Occipital lobe (tissue), 3 donors: ENCODE measurements around the gene GCSH. TPM values are rescaled to one million over a fixed set of nuclear protein-coding genes. Genes with fewer than 3 reads are reported as not detected.
A peak's percentile ranks its signal among the peaks of the same experiment; 100 is the strongest.

Experiments used
- DNase-seq: peaks from one replicate; lab custom pipeline; 2025; lab: John Stamatoyannopoulos, UW
- small RNA-seq: library from RNA; depleted of rRNA; stranded (forward); fragments of <200 nt; gene quantifications from one replicate; pipeline ENCODE3, GENCODE V24; 2014
- total RNA-seq: library from RNA; depleted of rRNA; stranded (reverse); fragments of >200 nt; gene quantifications from one replicate; pipeline ENCODE4 v1.2.3, GENCODE V29; 2014

The GCSH gene
- total RNA-seq, 1 donor from 2014 or later: 18.2 TPM

- DNase-seq: no peak
These were observed 42.4 kb downstream of the GCSH start for GRCh38 chr16:81053761-81054160.

DNA sequence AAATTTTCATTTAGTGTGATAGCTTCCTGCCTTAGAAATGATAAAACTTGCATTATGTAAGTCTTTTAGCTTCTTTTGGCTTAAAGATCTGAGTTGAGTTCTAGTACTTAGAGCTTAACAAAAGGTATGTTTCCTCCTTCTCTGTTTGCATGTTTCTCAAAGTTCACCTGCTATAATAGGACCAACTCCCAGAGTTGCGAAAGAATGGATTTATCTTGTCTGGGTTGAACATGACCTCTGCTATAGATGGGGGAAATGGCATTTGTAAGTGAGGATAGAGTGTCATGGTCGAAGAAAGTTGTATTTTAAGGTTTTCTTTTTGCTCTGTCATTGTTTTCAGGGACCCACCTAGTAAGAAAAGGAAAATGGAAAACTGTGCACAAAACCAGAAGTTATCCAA is 53.4 kb downstream of the GCSH start:
- no peak for DNase-seq

DNA sequence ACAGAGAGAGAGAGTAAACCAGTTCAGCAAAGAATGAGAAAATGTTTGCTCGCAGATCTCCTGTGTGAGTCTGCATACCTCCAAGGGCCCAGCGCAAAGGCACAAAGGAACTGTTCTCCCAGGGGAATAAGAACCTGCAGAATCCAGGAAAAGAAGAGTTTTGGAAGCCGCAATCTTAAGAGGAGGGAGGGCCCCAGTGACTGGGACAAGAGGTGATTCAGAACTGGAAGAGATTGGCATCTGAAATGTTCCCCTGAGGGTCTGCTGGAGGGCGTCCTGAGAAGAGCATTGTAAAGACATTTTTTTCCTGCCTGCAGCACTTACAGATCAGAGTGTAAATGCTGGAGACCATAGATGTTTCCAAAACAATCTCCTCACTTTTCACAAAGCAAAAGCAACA is 54.5 kb downstream of the GCSH start:
- no peak for DNase-seq

GRCh38 chr16:81040842-81041241 is 55.4 kb downstream of the GCSH start:
- no peak for DNase-seq

- no peak for DNase-seq
These were observed 56.1 kb downstream of the GCSH start for GRCh38 chr16:81040131-81040530.

- no peak for DNase-seq
These were observed 59.3 kb downstream of the GCSH start for GRCh38 chr16:81036751-81037350.

DNA sequence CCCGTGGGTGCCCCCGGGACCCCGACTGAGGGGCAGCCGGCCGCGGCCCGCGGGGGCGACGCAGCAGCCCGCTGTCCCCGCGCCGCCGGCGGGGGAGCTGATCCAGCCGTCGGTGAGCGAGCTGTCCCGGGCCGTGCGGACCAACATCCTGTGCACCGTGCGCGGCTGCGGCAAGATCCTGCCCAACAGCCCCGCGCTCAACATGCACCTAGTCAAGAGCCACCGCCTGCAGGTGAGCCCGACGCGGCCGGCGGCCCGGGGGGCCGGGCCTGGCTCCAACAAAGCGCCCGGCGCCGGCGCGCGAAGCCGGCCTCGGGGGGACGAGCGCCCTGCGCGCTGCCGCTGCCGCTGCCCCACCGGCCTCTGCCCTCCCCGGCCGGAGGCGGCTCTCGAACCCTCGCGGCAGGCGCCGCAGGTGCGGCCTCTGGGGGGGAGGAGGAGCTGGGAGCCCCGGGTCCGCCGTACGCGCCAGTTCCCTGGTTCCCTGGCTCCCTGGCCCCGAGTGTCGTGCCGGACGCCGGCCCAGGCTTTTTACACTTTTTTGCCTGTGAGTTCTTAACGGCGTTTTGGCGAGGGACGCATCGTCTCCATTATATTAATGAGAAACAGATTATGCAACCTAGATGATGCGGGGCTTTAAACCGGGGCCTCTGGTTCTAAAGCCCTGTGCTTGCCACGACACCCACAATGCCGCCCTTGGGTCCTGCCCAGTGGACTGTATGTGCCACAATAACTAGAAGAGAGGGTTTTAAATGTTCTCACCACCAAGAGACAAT is 60.0 kb downstream of the GCSH start:
- DNase-seq: no peak

DNA sequence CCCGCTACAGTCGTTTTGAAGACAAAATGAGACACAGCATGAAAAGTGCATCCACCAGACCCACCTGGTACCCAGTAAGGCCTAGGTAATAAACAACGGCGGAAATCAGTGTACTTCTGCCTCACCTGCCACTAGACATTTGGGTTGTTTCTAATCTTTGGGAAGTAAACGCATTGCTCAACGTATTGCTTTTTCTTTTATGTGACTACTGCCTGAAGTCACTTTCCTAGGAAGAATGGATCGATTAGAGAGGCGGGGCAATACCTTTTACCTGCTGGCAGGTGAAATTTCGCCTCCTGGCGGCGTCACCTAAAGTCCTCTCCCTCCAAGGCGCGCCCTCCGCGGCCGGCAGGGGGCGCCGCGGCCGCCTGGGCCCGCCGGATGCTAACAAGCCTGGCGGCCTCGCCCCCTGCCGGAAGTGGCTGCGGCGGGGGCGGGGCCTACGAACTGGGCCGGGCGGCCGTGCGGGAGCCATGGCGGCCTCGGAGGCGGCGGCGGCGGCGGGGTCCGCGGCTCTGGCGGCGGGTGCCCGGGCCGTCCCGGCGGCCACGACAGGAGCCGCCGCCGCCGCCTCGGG is 60.7 kb downstream of the GCSH start, which contains the start of gene ATMIN:
Gene ATMIN (plus strand): TSS at position 445 of the 577 bp plus-strand sequence. CDS start 29 bp downstream, at position 474.
- peak; percentile 32 for DNase-seq

Small RNAs within 50 kb of the gene (small RNA-seq; reads per million reads assigned to genes)
- gene AC092718.3: not detected
- not detected for gene RNU6-1191P

Other genes starting within 250 kb of the GCSH start
- gene CMC2, start 89.5 kb downstream of the GCSH start, total RNA-seq: 20.3 TPM
- gene CENPN, start 89.2 kb downstream of the GCSH start, total RNA-seq: 5.3 TPM
- gene ATMIN, start 60.6 kb downstream of the GCSH start, total RNA-seq: 88.3 TPM
- gene C16orf46, start 19.2 kb downstream of the GCSH start, total RNA-seq: 1.4 TPM
- gene BCO1, start 142.3 kb upstream of the GCSH start, total RNA-seq: 0.31 TPM
- 33.7 TPM for gene GAN, start 218.6 kb upstream of the GCSH start, total RNA-seq